ENCODE results near the gene PLSCR2. TPM values are rescaled to one million over a fixed set of nuclear protein-coding genes. Genes with fewer than 3 reads are reported as not detected.

Gene PLSCR2
- polyA plus RNA-seq, 1 experiment = not detected

DNA sequence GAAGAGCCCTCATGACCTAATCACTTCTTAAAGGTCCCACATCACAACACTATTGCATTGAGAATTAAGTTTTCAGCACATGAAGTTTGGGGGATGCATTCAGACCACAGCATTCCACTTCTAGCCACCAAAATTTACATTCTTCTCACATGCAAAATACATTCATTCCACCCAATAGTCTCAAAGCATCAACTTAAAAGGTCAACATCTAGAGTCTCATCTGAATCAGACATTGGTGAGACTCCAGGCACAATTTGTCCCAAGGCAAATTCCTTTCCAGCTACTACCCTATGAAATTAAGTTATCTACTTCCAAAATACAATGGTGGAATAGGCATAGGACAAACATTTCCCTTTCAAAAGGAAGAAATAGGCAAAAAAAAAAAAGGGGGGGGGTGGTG lies 64.9 kb downstream of the PLSCR2 start:
- no peaks in the 10 kb centered on the region for H3K9me3 ChIP-seq (ENCODE audit: control insufficient read depth, insufficient read depth, low read length)
- H3K27ac ChIP-seq (ENCODE audit: low read depth, low read length) = no peak overlapping the region
- no peak overlapping the region for H3K4me3 ChIP-seq (ENCODE audit: low read depth, low read length)
- DNase-seq (ENCODE audit: low read depth, low spot score) = peak; percentile 4
- ChIA-PET POLR2A (no interaction called here), CTCF (no interaction called here)
- H3K27me3 ChIP-seq (ENCODE audit: control insufficient read depth, insufficient read depth, low read length) = no peaks in the 10 kb centered on the region
- no peak for TF ChIP-seq CTCF (IDR thresholded peaks at IDR 0.05; ENCODE audit: low read depth, low read length)

DNA sequence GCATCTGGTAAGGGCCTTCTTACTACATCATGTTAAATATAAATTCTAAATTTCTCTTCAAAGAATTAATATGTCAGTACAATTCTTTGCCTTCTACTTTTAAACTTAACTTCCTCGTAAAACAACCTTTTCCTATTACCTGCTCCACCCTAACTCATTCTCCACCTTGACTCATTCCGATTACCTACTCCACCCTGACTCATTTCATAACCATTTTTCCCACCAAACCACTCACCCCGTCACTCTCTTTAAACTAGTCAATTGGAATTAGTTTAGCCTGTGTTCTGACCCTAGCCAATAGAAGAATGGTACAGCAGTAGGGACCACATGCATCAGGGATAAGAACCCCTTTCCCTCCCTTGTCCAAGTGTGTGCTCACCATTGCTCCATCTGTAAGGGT lies 65.6 kb downstream of the PLSCR2 start:
- Histone ChIP-seq H3K4me3 (ENCODE audit: low read depth, low read length) (no peak overlapping the region), H3K9me3 (ENCODE audit: control insufficient read depth, insufficient read depth, low read length) (no peaks in the 10 kb centered on the region), H3K27ac (ENCODE audit: low read depth, low read length) (no peak overlapping the region), H3K27me3 (ENCODE audit: control insufficient read depth, insufficient read depth, low read length) (no peaks in the 10 kb centered on the region)
- CTCF ChIA-PET = no interaction called here
- POLR2A ChIA-PET = no interaction called here
- DNase-seq (ENCODE audit: low read depth, low spot score) = no peak
- TF ChIP-seq CTCF (IDR thresholded peaks at IDR 0.05; ENCODE audit: low read depth, low read length) = no peak

DNA sequence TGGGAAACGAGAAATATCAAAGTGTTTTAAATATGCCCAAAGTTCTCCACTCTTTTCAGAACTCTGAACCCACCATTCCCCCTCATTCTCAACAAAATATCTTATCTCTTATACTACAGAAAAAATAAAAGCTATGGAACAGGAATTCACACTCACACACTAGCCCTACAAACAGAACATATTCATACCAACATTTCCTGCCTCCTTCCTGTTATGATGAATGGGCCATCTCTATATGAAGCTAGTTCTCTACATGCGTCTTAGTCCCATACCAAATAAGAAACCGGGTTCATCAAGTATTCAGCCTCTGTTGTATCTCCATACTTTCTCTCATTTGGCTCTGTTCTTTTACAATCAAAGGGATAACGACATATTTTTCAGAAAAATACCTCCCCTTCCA lies 72.6 kb downstream of the PLSCR2 start:
- TF ChIP-seq CTCF (IDR thresholded peaks at IDR 0.05; ENCODE audit: low read depth, low read length) = no peak
- H3K4me3 ChIP-seq (ENCODE audit: low read depth, low read length) = no peak overlapping the region
- no peak overlapping the region for H3K27ac ChIP-seq (ENCODE audit: low read depth, low read length)
- CTCF ChIA-PET = interaction anchor here (1.6 to 1.8 kb wide), 2 partner anchors 24 to 207 kb away, joined by 4 to 5 read pairs; no protein-coding TSS in a partner anchor
- no peaks in the 10 kb centered on the region for H3K9me3 ChIP-seq (ENCODE audit: control insufficient read depth, insufficient read depth, low read length)
- POLR2A ChIA-PET = no interaction called here
- no peak for DNase-seq (ENCODE audit: low read depth, low spot score)
- H3K27me3 ChIP-seq (ENCODE audit: control insufficient read depth, insufficient read depth, low read length) = no peaks in the 10 kb centered on the region

- Histone ChIP-seq H3K27me3 (ENCODE audit: control insufficient read depth, insufficient read depth, low read length) (no peaks in the 10 kb centered on the region), H3K9me3 (ENCODE audit: control insufficient read depth, insufficient read depth, low read length) (no peaks in the 10 kb centered on the region), H3K4me3 (ENCODE audit: low read depth, low read length) (no peak overlapping the region), H3K27ac (ENCODE audit: low read depth, low read length) (no peak overlapping the region)
- DNase-seq (ENCODE audit: low read depth, low spot score) = no peak
- TF ChIP-seq CTCF (IDR thresholded peaks at IDR 0.05; ENCODE audit: low read depth, low read length) = no peak
- ChIA-PET POLR2A (no interaction called here), CTCF (no interaction called here)
Measured at GRCh38 chr3:146395164-146395563, 74.2 kb downstream of the PLSCR2 start.

GRCh38 chr3:146390957-146391356 lies 78.4 kb downstream of the PLSCR2 start:
- Histone ChIP-seq H3K4me3 (ENCODE audit: low read depth, low read length) (no peak overlapping the region), H3K27ac (ENCODE audit: low read depth, low read length) (no peak overlapping the region), H3K27me3 (ENCODE audit: control insufficient read depth, insufficient read depth, low read length) (no peaks in the 10 kb centered on the region), H3K9me3 (ENCODE audit: control insufficient read depth, insufficient read depth, low read length) (no peaks in the 10 kb centered on the region)
- peak; percentile 88 for DNase-seq (ENCODE audit: low read depth, low spot score)
- POLR2A ChIA-PET = interaction anchor here (0.9 kb wide), 1 partner anchor 17 kb away, joined by 8 read pairs; no protein-coding TSS in a partner anchor
- CTCF ChIA-PET = interaction anchor here (0.6 to 1.3 kb wide), 4 partner anchors 64 to 325 kb away, joined by 3 read pairs; no protein-coding TSS in a partner anchor
- TF ChIP-seq CTCF (IDR thresholded peaks at IDR 0.05; ENCODE audit: low read depth, low read length) = no peak
